ENCODE data around the gene MSANTD3.

MSANTD3 gene

GRCh38 chr9:100466829-100467221 is 39.9 kb downstream of the MSANTD3 start:
- DNase-seq, result no peak

DNA sequence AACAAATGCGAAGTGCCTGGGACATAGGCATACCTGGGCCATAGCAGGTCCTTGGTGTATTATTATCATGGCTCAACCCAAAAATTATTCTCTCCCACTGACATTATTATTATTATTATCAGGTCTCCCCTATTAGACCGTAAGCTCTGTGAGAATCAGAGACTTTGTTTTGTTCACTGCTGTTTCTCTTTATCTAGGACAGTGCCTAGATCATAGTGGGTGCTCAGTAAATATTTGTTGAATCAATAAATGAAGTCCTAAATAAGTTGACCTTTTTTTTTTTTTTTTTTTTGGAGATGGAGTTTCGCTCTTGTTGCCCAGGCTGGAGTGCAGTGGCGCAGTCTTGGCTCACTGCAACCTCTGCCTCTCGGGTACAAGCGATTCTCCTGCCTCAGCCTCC is 41.1 kb downstream of the MSANTD3 start:
- no peak for DNase-seq

GRCh38 chr9:100472268-100472667 is 45.3 kb downstream of the MSANTD3 start:
- no peak for DNase-seq

GRCh38 chr9:100472788-100473275 is 45.9 kb downstream of the MSANTD3 start, which contains the start of gene TMEFF1:
TSS of gene TMEFF1 (plus strand) at chr9:100473149. CDS start at chr9:100473545, 396 bp downstream.
- DNase-seq, result peak; percentile 28

DNA sequence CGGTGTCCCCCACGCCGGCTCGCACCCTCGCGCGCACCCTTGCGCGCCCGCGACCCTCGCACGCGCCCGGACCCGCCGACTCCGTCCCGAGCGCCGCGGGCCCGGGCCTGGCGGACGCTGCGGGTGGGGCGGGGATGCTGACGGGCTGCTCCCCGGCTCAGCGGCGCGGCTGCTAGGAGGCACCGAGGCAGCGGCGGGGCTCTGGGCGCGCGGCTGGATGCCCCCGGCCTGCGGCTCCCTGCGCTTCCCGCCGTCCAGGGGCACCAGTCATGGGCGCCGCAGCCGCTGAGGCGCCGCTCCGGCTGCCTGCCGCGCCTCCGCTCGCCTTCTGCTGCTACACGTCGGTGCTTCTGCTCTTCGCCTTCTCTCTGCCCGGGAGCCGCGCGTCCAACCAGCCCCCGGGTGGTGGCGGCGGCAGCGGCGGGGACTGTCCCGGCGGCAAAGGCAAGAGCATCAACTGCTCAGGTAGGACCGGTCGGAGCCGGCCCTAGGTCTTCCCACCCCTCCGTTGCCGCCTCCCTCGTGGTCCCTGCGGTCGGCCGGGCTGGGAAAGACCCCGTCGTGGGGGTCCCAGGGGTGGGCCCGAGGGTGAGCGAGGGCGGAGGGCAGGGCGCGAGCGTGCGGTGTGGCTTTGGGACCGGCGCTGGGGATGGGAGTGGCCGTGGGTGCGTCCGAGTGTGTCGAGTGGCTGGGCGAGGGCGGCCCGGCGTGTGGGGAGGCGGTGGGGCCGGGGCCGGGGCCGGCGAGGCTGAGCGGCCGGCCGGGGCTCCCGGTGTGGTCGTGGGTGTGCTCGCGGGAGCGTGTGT is 46.5 kb downstream of the MSANTD3 start:
- DNase-seq, result peak; percentile 19

DNA sequence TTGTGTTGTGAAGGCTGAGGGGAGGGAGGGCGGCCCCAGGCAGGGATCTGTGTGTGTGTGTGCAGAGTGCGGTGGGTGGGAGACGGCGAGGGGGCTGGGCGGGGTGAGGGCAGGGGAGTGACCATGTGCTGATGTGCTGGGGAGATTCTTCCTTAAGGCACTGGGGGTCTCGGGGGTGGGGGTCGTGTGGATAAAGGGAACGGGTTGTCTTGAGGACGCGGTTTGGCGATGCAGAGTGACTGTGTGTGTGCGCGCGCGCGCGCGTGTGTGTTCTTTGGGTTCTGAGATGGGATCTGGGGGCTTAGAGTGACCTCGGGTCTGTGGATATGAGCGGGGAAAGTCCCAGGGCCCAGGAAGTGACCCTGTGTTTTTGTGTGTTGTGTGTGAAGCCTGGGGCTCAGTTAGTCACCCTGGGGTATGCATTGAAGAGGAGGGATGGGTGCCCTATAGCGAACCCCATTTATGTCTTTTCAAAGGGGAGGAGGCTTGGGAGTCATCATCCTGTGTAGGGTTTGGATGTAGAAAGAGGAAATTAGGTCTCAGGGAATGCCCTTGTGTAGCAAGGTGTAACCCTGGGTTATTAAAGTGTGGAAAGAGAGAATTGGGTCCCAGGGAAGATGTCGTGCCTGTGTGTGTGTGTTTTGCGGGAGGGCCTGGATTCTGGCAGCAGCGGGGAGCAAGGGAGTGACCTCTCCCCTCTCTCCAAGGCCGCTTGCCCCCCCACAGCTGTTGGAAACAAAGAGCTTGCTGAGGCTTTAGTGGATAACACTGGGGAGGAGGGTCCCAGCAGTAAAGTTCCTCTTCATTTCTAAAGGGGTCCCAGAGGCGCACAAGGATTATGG is 47.4 kb downstream of the MSANTD3 start:
- no peak for DNase-seq

DNA sequence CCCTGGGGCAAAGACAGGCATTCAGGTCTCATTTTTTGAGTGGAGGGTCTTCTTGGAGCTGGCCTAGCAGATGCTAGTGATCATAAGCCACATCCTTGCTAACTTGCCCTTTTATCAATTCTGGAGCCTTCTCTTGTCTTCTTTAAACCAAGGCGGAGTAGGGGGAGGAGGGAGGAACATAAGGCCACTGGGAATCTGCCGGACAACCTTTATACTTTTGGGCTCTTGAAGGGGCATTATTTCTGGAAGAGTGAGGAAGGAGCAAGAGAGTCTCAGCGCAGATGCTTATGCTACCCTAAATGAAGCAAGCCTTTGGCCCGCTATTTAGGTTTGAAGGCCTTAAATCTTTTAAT is 48.0 kb downstream of the MSANTD3 start:
- no peak for DNase-seq

DNA sequence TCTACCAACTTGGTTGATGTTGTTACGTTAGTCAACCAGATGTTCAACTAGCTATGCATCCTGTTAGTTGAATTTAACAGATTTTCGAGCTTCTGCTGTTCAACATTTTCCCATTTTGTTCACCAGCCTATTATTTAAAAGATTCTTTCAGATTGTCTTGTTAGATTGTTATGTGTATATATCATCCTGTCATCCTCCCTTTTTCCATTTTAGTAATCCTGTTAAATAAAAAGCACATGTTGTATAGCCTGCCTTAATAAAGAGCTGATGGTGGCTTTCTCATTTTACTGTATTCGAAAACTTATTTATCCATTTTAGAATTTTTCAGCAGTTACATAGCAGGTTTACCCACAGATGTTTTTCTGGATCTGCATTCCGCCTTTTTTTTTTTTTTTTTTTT is 50.3 kb downstream of the MSANTD3 start:
- DNase-seq, result no peak

- no peak for DNase-seq
Observed at GRCh38 chr9:100478192-100478591, 51.2 kb downstream of the MSANTD3 start.

- DNase-seq, result no peak
Observed at GRCh38 chr9:100479820-100480219, 52.9 kb downstream of the MSANTD3 start.

DNA sequence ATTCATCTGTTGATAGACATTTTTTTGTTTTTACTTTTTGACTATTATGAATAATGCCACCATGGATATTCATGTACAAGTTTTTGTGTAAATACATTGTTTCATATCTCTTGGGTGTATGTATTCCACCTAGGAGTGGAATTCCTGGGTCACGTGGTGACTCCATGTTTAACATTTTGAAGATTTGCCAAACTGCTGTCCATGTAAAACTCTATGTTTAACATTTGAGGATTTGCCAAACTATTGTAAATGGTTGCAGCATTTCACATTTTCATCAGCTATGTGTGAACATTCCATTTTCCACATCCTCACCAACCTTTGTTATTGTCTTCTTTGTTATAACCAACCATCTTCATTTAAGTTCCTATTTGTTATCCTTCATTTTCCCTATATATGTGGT is 58.3 kb downstream of the MSANTD3 start:
- no peak for DNase-seq

- no peak for DNase-seq
Observed at GRCh38 chr9:100486479-100487176, 59.7 kb downstream of the MSANTD3 start.

GRCh38 chr9:100488177-100488576 is 61.2 kb downstream of the MSANTD3 start:
- DNase-seq, result no peak

- DNase-seq, result no peak
Observed at GRCh38 chr9:100489836-100490235, 62.9 kb downstream of the MSANTD3 start.

GRCh38 chr9:100492952-100493351 is 66.0 kb downstream of the MSANTD3 start:
- no peak for DNase-seq

DNA sequence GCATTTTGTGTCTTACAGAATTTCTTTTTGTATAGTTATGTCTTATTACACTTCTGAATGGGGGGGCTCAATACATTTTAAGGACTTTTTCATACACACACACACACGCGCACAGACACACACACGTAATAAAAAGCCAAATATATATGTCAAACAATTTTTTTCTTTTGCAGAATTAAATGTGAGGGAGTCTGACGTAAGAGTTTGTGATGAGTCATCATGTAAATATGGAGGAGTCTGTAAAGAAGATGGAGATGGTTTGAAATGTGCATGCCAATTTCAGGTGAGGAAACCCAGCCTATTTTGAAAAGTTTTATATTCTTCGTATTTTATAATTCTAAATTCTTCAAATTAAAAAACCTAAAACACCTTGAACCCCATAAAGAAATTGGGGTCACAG is 71.6 kb downstream of the MSANTD3 start:
- no peak for DNase-seq

DNA sequence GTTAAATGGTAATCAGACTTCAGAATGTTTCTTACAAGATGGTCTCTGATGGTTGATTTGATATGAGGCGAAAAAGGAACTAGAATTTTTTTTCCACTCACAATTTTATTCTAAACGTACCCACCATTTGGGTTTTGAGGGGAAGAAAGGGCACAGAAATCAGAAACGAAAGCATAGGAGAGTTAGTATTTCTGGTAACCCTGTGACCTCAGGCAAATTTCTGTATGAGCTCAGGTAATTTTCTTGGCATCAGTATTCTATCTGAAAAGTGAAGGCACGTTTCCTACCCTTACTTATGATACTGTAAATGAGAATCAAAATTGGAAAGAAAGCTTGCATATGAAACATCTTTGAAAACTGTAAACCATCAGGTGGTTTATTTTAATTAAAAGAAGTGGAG is 72.5 kb downstream of the MSANTD3 start:
- DNase-seq, result no peak

DNA sequence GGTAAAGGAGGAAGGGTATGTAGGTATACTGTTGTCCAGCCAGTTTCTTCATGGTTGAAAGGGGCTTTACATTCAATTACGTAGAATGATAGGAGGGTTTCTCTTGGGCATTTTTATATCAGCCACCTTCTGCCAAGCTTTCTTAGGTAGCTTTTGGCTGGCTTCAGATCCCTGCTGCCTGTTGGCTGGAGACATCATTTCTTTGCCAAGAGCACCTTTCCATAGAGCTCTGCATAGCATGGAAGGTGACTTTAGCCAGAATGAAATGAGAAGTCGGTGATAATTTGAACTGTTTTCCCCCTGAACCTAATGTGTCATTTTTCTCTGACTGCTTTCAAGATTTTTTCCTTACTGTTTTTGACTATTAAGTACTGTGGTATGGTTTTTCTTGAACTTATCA is 72.9 kb downstream of the MSANTD3 start:
- DNase-seq, result no peak

Measured in activated CD4-positive, alpha-beta T cell treated with anti-CD3 and anti-CD28 coated beads, Interleukin-2, amount 50 U/mL, for 16 hours (primary cell).